ENCODE data around the gene GTPBP6.

Gene GTPBP6

GRCh38 chrX:318068-318738, 393 bp downstream of the GTPBP6 start:
- H3K27ac ChIP-seq: peak overlapping the region; percentile 98
- no peak for TF ChIP-seq ZFX (IDR thresholded peaks at IDR 0.05; ENCODE audit: borderline replicate concordance)
- TF ChIP-seq, protein P1, sequence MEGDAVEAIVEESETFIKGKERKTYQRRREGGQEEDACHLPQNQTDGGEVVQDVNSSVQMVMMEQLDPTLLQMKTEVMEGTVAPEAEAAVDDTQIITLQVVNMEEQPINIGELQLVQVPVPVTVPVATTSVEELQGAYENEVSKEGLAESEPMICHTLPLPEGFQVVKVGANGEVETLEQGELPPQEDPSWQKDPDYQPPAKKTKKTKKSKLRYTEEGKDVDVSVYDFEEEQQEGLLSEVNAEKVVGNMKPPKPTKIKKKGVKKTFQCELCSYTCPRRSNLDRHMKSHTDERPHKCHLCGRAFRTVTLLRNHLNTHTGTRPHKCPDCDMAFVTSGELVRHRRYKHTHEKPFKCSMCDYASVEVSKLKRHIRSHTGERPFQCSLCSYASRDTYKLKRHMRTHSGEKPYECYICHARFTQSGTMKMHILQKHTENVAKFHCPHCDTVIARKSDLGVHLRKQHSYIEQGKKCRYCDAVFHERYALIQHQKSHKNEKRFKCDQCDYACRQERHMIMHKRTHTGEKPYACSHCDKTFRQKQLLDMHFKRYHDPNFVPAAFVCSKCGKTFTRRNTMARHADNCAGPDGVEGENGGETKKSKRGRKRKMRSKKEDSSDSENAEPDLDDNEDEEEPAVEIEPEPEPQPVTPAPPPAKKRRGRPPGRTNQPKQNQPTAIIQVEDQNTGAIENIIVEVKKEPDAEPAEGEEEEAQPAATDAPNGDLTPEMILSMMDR (IDR thresholded peaks at IDR 0.05): no peak

GRCh38 chrX:317424-318067, 1.1 kb downstream of the GTPBP6 start:
- TF ChIP-seq ZFX (IDR thresholded peaks at IDR 0.05; ENCODE audit: borderline replicate concordance): no peak
- TF ChIP-seq, protein P1 (IDR thresholded peaks at IDR 0.05): no peak
- peak overlapping the region; percentile 98 for H3K27ac ChIP-seq

DNA sequence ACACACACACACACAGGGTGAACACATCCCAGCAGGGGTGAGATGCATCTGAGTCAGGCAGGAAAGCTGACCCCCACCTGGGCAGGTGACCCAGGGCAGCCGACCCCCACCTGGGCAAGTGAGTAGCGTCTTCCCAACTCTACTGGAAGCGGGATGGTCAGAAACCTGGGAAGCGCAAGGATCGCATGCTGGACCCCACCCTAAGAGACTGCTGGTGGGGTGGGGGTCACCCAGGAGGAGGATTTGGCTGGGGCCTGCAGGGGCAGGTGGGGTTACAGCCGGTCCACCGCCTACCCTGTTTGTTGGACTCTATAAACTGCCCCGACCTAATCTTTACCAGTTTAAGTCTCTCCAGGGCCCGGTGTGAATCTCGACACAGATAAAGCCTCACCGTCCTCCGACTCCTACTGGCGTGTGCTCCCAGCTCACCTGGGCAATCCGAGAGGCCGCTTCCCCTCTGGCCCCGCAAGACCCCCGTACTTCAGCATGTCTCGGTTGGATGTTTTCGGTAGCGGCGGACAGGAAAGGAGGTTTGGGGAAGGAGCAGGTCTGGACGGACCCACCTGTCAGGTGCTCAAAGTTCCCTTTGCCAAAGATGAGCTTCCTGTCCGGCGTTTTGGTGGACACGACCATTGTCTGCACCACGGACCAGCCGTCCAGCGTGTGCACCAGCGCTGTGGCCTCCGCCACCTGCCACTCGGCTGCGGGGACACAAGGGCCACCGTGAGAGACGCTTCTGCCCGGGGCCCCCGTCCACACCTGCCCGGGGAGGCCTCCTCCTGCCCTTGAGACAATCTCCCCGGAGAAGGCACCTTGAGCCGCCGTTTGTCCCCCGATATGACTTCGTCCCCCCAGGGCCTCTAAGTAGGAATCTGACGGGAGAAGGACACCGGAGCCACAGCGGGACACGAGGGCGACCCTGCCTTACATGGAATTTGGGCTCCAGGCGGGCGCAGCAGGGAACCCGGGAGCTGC, 2.0 kb downstream of the GTPBP6 start:
- no peak for TF ChIP-seq ZFX (IDR thresholded peaks at IDR 0.05; ENCODE audit: borderline replicate concordance)
- TF ChIP-seq, protein P1 (IDR thresholded peaks at IDR 0.05): no peak
- peak overlapping the region; percentile 66 for H3K27ac ChIP-seq

DNA sequence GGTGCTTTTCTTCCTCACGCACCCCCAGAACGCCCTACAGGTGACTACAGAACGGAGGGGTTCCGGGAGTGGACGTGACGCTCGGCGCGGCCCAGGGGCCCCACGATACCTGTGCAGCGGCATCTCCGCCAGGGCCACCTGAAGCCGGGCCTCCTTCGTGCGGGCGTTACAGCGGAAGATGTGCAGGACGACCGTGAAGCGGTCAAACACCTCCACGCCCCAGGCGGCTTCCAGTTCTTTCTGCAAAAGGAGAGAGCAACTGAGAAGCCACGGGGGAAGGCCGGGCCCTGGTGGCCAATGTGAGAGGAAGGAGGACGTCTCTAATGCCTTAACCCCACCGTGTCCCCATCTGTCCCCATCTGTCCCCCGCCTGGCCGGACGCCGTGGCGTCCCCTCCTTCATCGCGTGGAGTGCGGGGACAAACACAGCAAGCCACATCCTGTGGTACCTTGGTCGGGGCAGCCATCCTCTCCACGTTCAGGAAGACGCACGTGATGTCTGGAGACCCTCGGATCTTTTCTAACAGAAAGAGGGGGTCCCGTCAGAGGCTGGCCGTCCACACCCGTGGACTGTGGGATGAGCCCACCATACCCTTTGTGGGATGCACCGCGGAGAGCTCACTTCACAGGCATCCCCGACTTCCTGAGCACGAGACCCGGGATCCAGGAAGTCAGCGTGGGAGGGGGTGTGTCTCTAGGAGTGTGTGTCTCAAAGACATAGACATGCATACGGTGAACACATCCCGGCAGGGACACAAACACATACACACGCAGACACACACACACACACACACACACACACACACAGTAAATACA, 3.6 kb downstream of the GTPBP6 start:
- TF ChIP-seq ZFX (IDR thresholded peaks at IDR 0.05; ENCODE audit: borderline replicate concordance): no peak
- TF ChIP-seq, protein P1 (IDR thresholded peaks at IDR 0.05): no peak
- H3K27ac ChIP-seq: no peak overlapping the region

DNA sequence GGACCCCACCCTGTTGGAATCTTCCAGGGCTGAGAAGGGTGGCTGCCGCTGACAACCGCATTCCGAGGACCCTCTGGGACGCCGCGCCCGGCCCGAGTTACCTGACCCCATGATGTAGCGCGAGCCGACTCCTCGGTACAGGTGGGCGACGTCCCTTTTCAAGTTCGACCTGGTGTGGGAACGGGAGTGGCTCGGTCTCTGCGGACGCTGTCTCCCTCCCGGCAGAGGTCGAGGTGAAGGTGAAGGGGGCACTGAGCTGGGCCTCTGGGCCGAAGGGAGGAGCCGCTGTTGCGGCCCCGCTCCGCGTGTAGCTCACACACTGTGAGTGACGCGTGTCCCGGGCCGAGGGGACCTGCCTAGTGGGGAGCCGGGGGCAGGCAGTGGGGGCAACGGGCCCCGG, 4.5 kb downstream of the GTPBP6 start:
- TF ChIP-seq ZFX (IDR thresholded peaks at IDR 0.05; ENCODE audit: borderline replicate concordance): no peak
- TF ChIP-seq, protein P1 (IDR thresholded peaks at IDR 0.05): no peak
- no peak overlapping the region for H3K27ac ChIP-seq

DNA sequence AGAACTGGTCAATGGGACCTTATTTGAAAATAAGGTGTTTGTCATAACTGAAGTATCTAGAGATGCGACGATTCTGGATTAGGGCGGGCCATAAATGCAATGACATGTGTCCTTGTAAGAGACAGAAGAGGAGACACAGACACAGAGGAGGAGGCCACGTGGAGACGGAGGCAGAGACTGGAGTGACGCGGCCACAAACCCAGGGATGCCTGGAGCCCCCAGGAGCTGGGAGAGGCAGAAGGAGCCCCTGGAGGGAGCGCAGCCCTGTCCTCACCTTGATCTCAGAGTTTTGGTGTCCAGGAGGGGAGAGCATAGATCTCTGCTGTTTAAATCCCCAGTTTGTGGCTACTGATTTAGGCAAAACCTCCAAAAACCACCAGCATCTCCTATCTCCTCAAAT, 5.0 kb downstream of the GTPBP6 start:
- TF ChIP-seq, protein P1 (IDR thresholded peaks at IDR 0.05): no peak
- TF ChIP-seq ZFX (IDR thresholded peaks at IDR 0.05; ENCODE audit: borderline replicate concordance): no peak
- H3K27ac ChIP-seq: no peak overlapping the region
